Natural killer cell (primary cell): ENCODE measurements around the gene TBCD. TPM values are rescaled to one million over a fixed set of nuclear protein-coding genes. Genes with fewer than 3 reads are reported as not detected.

ENCODE experiments used
- ATAC-seq, 3 donors: fragments of 150-1000 bp in 2 of 3; fragments of 200-7000 bp in 1 of 3; cut with Tn5 transposase; 1 replicate in 1 of 3; 2 replicates in 2 of 3; pipeline ENCODE4 v1.10.0; 2021; ENCODE audit warnings: mild to moderate bottlenecking in 2 of 3, moderate library complexity in 2 of 3
- DNase-seq, 2 donors: peaks; one replicate each; pipeline versions ENCODE4 v3.0.0 to v3.0.0-alpha.2; 2013 to 2021; ENCODE audit warnings: mixed read lengths in 1 of 2
- H3K27ac ChIP-seq: one replicate; pipeline ENCODE4 v1.5.1; 2013; ENCODE audit warnings: mild to moderate bottlenecking, low read length
- H3K27me3 ChIP-seq: one replicate; pipeline ENCODE4 v1.6.1; 2013; ENCODE audit warnings: low read length; ENCODE audit not compliant: control insufficient read depth, insufficient read depth
- H3K36me3 ChIP-seq: one replicate; pipeline ENCODE4 v1.6.1; 2013; ENCODE audit warnings: low read length; ENCODE audit not compliant: control insufficient read depth, insufficient read depth
- H3K4me1 ChIP-seq: one replicate; pipeline ENCODE4 v1.6.1; 2013; ENCODE audit warnings: low read length; ENCODE audit not compliant: control insufficient read depth, insufficient read depth
- H3K4me3 ChIP-seq: one replicate; pipeline ENCODE4 v1.5.1; 2013; ENCODE audit warnings: low read length
- H3K9me3 ChIP-seq: one replicate; pipeline ENCODE4 v1.6.1; 2013; ENCODE audit warnings: low read length; ENCODE audit not compliant: control insufficient read depth, insufficient read depth
- H3K27ac Mint-ChIP-seq, 2 donors: one replicate each; pipeline ENCODE4 v1.8.0; 2022; ENCODE audit warnings: mild to moderate bottlenecking in 2 of 2, mixed read lengths in 2 of 2, moderate library complexity in 1 of 2
- H3K27me3 Mint-ChIP-seq, 2 donors: one replicate each; pipeline ENCODE4 v1.8.0; 2022; ENCODE audit warnings: low read depth in 2 of 2, mixed read lengths in 2 of 2
- H3K36me3 Mint-ChIP-seq: one replicate; pipeline ENCODE4 v1.8.0; 2022; ENCODE audit warnings: mixed read lengths
- H3K4me1 Mint-ChIP-seq, 2 donors: one replicate each; pipeline ENCODE4 v1.8.0; 2022; ENCODE audit warnings: mixed read lengths in 2 of 2
- H3K4me3 Mint-ChIP-seq: one replicate; pipeline ENCODE4 v1.8.0; 2022; ENCODE audit warnings: mild to moderate bottlenecking, moderate library complexity, mixed read lengths
- H3K9me3 Mint-ChIP-seq, 2 donors: one replicate each; pipeline ENCODE4 v1.8.0; 2022; ENCODE audit warnings: mixed read lengths in 2 of 2
- WGBS: methylation state at CpG from one replicate; pipeline ENCODE4 v1.1.7; 2013; ENCODE audit warnings: missing lambda C conversion rate; ENCODE audit not compliant: insufficient coverage; 5-methylcytosine and 5-hydroxymethylcytosine counted together
- intact Hi-C: fragments of 100-400 bp; cut with micrococcal nuclease; formaldehyde crosslinking; loops from one replicate; pipeline ENCODE4 v1.14.2; 2022
- total RNA-seq, 4 donors: library from RNA; stranded (reverse); fragments of 120-200 nt in 1 of 4; gene quantifications; one replicate each; pipeline versions ENCODE4 v1.2.3 to v1.2.4, GENCODE V29; 2013 to 2022
- TF ChIP-seq, protein P1 (sequence below): fragments of 200-600 bp; IDR thresholded peaks from one replicate; pipeline ENCODE4 v1.8.0; 2022; ENCODE audit warnings: antibody characterized with exemption

Gene TBCD
- total RNA-seq, 3 donors from 2014 or later (not counting 1 experiment from before 2014, with no cell fraction given) = 92.0 to 149 (median 132) TPM

DNA sequence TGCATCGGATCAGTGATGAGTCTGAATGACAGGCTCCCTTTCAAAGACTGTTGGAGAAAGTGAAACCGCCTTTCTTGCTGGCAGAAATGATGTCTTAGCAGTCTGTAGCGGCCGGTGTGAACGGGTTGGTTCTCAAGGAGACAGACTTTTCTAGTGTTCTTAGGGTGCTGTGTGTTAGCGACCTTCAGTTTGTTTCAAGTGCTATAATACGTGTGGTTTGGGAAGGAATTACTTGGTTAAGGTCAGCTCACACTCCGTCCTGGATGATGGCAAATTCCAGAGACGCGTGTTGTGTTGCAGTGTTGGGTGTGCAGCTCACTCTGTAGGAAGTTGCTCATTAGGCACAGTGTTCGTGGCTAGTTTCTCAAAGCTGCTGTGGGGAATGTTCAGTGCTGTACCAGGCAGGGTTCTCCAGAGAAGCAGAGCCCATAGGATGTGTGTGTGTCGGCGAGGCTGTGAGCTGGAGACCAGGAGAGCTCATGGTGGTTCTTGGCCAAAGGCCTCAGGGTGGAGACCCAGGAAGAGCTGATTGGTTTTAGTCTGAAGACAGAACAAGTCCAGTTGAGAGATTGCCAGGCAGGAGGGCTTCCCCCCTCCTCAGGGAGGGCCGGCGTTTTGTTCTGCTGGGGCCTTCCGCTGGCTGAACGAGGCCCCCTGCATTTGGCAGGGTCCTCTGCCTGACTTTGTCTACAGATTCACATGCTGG is 50.4 kb downstream of the TBCD start:
- Mint-ChIP-seq H3K27me3 (no peaks in the 10 kb centered on the region), H3K4me1 (peaks cover 6 to 22% of the 10 kb centered on the region in 2 donors), H3K36me3 (no peaks in the 10 kb centered on the region), H3K4me3 (no peak overlapping the region), H3K27ac (no peak overlapping the region), H3K9me3 (no peaks in the 10 kb centered on the region)
- H3K36me3 ChIP-seq = no peaks in the 10 kb centered on the region
- ATAC-seq (no peak), DNase-seq (no peak)
- H3K4me3 ChIP-seq = no peak overlapping the region
- H3K27ac ChIP-seq = no peak overlapping the region
- no peaks in the 10 kb centered on the region for H3K4me1 ChIP-seq
- WGBS = 96% methylated on average over 17 of the region's 17 CpGs
- TF ChIP-seq, protein P1, sequence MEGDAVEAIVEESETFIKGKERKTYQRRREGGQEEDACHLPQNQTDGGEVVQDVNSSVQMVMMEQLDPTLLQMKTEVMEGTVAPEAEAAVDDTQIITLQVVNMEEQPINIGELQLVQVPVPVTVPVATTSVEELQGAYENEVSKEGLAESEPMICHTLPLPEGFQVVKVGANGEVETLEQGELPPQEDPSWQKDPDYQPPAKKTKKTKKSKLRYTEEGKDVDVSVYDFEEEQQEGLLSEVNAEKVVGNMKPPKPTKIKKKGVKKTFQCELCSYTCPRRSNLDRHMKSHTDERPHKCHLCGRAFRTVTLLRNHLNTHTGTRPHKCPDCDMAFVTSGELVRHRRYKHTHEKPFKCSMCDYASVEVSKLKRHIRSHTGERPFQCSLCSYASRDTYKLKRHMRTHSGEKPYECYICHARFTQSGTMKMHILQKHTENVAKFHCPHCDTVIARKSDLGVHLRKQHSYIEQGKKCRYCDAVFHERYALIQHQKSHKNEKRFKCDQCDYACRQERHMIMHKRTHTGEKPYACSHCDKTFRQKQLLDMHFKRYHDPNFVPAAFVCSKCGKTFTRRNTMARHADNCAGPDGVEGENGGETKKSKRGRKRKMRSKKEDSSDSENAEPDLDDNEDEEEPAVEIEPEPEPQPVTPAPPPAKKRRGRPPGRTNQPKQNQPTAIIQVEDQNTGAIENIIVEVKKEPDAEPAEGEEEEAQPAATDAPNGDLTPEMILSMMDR = no peak
- H3K9me3 ChIP-seq = no peaks in the 10 kb centered on the region
- no peaks in the 10 kb centered on the region for H3K27me3 ChIP-seq
- intact Hi-C loops = no loop called here

DNA sequence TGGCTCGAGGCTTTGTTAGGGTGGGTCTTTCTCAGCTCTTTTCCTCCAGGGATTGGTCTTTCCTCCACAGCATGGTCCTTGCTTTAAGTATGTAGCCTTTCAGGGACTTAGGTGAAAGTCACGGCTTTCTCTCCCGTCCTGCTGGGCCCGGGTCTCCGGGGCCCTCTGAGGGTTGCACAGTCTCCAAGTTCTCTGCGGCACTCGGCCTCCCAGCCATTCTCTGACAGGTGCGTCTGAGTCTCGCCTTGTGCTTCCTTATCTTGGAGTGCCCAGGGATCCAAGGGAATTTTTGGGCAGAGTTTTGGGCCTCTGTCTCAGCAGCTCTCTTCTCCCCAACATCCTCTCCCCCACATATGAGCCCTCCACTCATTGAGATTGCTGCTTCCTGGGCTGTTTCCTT is 51.3 kb downstream of the TBCD start:
- no peak overlapping the region for H3K4me3 ChIP-seq
- peaks cover 4% of the 10 kb centered on the region for H3K36me3 ChIP-seq
- intact Hi-C loops = no loop called here
- H3K27ac Mint-ChIP-seq = no peak overlapping the region
- no peak overlapping the region for H3K4me3 Mint-ChIP-seq
- H3K9me3 Mint-ChIP-seq = no peaks in the 10 kb centered on the region
- H3K9me3 ChIP-seq = no peaks in the 10 kb centered on the region
- 94% methylated on average over 9 of the region's 9 CpGs for WGBS
- TF ChIP-seq, protein P1 = no peak
- H3K27me3 ChIP-seq = no peaks in the 10 kb centered on the region
- no peaks in the 10 kb centered on the region for H3K27me3 Mint-ChIP-seq
- no peak for ATAC-seq
- peaks cover 6 to 22% of the 10 kb centered on the region in 2 donors for H3K4me1 Mint-ChIP-seq
- DNase-seq = no peak
- no peak overlapping the region for H3K27ac ChIP-seq
- no peaks in the 10 kb centered on the region for H3K4me1 ChIP-seq
- H3K36me3 Mint-ChIP-seq = no peaks in the 10 kb centered on the region

DNA sequence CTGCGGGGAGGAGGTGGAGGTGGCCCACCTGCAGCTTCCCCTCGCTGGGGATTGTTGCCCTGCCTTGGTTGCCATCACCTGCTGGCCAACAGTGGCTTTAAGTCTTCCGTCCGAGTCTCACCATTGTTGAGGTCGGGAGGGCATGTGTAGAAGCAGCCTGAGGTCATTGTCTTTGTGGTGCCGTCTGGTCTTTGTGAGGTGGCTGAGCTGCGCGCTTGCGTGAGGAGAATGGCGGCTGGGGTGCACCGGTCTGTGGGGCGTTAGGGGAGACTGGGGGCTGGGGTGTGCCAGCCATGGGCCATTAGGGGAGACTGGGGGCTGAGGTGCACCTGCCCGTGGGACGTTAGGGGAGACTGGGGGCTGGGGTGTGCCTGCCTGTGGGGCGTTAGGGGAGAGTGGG is 51.7 kb downstream of the TBCD start:
- H3K36me3 Mint-ChIP-seq = no peaks in the 10 kb centered on the region

More for the DNA sequence above, 51.7 kb downstream of the TBCD start:
- peaks cover 6 to 22% of the 10 kb centered on the region in 2 donors for H3K4me1 Mint-ChIP-seq
- TF ChIP-seq, protein P1 = no peak
- ATAC-seq = no peak
- H3K4me1 ChIP-seq = no peaks in the 10 kb centered on the region
- H3K27me3 ChIP-seq = no peaks in the 10 kb centered on the region
- no peak overlapping the region for H3K27ac Mint-ChIP-seq
- no peak overlapping the region for H3K4me3 Mint-ChIP-seq
- no peak for DNase-seq
- intact Hi-C loops = no loop called here
- H3K4me3 ChIP-seq = no peak overlapping the region
- H3K27me3 Mint-ChIP-seq = no peaks in the 10 kb centered on the region
- H3K9me3 ChIP-seq = no peaks in the 10 kb centered on the region
- no peaks in the 10 kb centered on the region for H3K9me3 Mint-ChIP-seq
- no peak overlapping the region for H3K27ac ChIP-seq
- H3K36me3 ChIP-seq = peaks cover 4% of the 10 kb centered on the region
- 96% methylated on average over 15 of the region's 15 CpGs for WGBS
